Thyroid gland (tissue), 4 donors: Measurements from ENCODE around the gene MARVELD1. TPM values are rescaled to one million over a fixed set of nuclear protein-coding genes. Genes with fewer than 3 reads are reported as not detected.

Experiments used
- DNase-seq, 2 donors: peaks; one replicate each; pipeline ENCODE4 v3.0.0-alpha.2; 2019
- H3K27ac ChIP-seq, 3 donors: fragments of 200-600 bp; sonication (generic); 1 replicate in 2 of 3; 2 replicates in 1 of 3; pipeline ENCODE4 v1.5.1; 2016 to 2019; ENCODE audit warnings: mild to moderate bottlenecking in 1 of 3, moderate library complexity in 1 of 3
- H3K27me3 ChIP-seq: fragments of 200-600 bp; sonication (generic); one replicate; pipeline ENCODE4 v1.5.1; 2019
- H3K36me3 ChIP-seq, 2 donors: fragments of 200-600 bp; sonication (generic); one replicate each; pipeline ENCODE4 v1.5.1; 2016 to 2019
- H3K4me1 ChIP-seq, 2 donors: fragments of 200-600 bp; sonication (generic); one replicate each; pipeline ENCODE4 v1.5.1; 2017 to 2019
- H3K4me3 ChIP-seq, 3 donors: fragments of 200-600 bp; sonication (generic); replicated peaks in 1 of 3; 1 replicate in 2 of 3; 2 replicates in 1 of 3; pipeline ENCODE4 v1.5.1; 2016; ENCODE audit warnings: mild to moderate bottlenecking in 1 of 3
- H3K9me3 ChIP-seq: fragments of 200-600 bp; sonication (generic); one replicate; pipeline ENCODE4 v1.5.1; 2017
- CTCF ChIP-seq, 6 experiments: fragments of 200-600 bp in 3 of 6; fragments of 450-650 bp in 3 of 6; sonication (generic) in 3 of 6; IDR thresholded peaks; one replicate each; pipeline ENCODE4 v1.5.1; 2016 to 2019; ENCODE audit warnings: antibody characterized with exemption in 6 of 6, mild to moderate bottlenecking in 2 of 6, inconsistent platforms in 1 of 6, moderate library complexity in 1 of 6
- POLR2A ChIP-seq, 2 donors: fragments of 450-650 bp; IDR thresholded peaks; one replicate each; pipeline ENCODE4 v1.6.1; 2017; ENCODE audit warnings: antibody characterized with exemption in 2 of 2, mild to moderate bottlenecking in 2 of 2, moderate library complexity in 1 of 2
- WGBS, 2 donors: methylation state at CpG; one replicate each; pipeline ENCODE4 v1.1.5; 2017; 5-methylcytosine and 5-hydroxymethylcytosine counted together
- intact Hi-C: fragments of 100-400 bp; cut with DNase I; formaldehyde crosslinking; loops from one replicate; pipeline ENCODE4 v1.15.1; 2023
- total RNA-seq, 4 donors: library from RNA; depleted of rRNA; stranded (reverse); fragments of >200 nt; gene quantifications; one replicate each; pipeline ENCODE4 v1.2.3, GENCODE V29; 2016

MARVELD1 gene
- total RNA-seq, 4 donors from 2014 or later: 6.0 to 46.6 (median 10.5) TPM

- Histone ChIP-seq H3K27me3 (no peaks in the 10 kb centered on the region), H3K4me3 (no peak overlapping the region), H3K9me3 (no peaks in the 10 kb centered on the region), H3K36me3 (peaks cover 11 to 17% of the 10 kb centered on the region in 2 donors), H3K4me1 (no peaks in the 10 kb centered on the region), H3K27ac (no peak overlapping the region)
- TF ChIP-seq CTCF (IDR thresholded peaks at IDR 0.05) (no peak), POLR2A (IDR thresholded peaks at IDR 0.05) (no peak)
- intact Hi-C loops: no loop called here
- no peak for DNase-seq
- WGBS, 2 donors: 95 to 98% methylated on average over 3 of the region's 3 CpGs
Measured at GRCh38 chr10:97763947-97764346, 50.4 kb downstream of the MARVELD1 start.

GRCh38 chr10:97764519-97764931, 51.0 kb downstream of the MARVELD1 start:
- Histone ChIP-seq H3K4me3 (no peak overlapping the region), H3K27ac (no peak overlapping the region), H3K36me3 (peaks cover 6 to 17% of the 10 kb centered on the region in 2 donors), H3K9me3 (no peaks in the 10 kb centered on the region), H3K27me3 (no peaks in the 10 kb centered on the region), H3K4me1 (no peaks in the 10 kb centered on the region)
- DNase-seq: no peak
- intact Hi-C loops: no loop called here
- WGBS, 2 donors: 66 to 82% methylated on average over 3 to 7 of the region's 7 CpGs
- no peak for TF ChIP-seq POLR2A (IDR thresholded peaks at IDR 0.05)
- TF ChIP-seq CTCF (IDR thresholded peaks at IDR 0.05): no peak

- intact Hi-C loops: no loop called here
- Histone ChIP-seq H3K9me3 (no peaks in the 10 kb centered on the region), H3K36me3 (peaks cover 0 to 14% of the 10 kb centered on the region in 2 donors), H3K27me3 (no peaks in the 10 kb centered on the region), H3K27ac (no peak overlapping the region), H3K4me3 (no peak overlapping the region), H3K4me1 (no peaks in the 10 kb centered on the region)
- 97 to 98% methylated on average over 15 of the region's 15 CpGs for WGBS, 2 donors
- no peak for DNase-seq
- TF ChIP-seq CTCF (IDR thresholded peaks at IDR 0.05) (no peak), POLR2A (IDR thresholded peaks at IDR 0.05) (no peak)
Measured at GRCh38 chr10:97765201-97765600, 51.7 kb downstream of the MARVELD1 start.

GRCh38 chr10:97766106-97766810, 52.7 kb downstream of the MARVELD1 start:
- intact Hi-C loops: no loop called here
- H3K4me1 ChIP-seq: peaks cover 0 to 5% of the 10 kb centered on the region in 2 donors

More at GRCh38 chr10:97766106-97766810, 52.7 kb downstream of the MARVELD1 start:
- Histone ChIP-seq H3K9me3 (no peaks in the 10 kb centered on the region), H3K4me3 (no peak overlapping the region), H3K27me3 (peaks cover 6% of the 10 kb centered on the region), H3K27ac (no peak overlapping the region), H3K36me3 (peaks cover 0 to 6% of the 10 kb centered on the region in 2 donors)
- WGBS, 2 donors: 84 to 87% methylated on average over 13 of the region's 13 CpGs
- DNase-seq: no peak
- no peak for TF ChIP-seq POLR2A (IDR thresholded peaks at IDR 0.05)
- TF ChIP-seq CTCF (IDR thresholded peaks at IDR 0.05): no peak
